T follicular helper cell (primary cell): ENCODE data around the gene RFXAP.
A peak's percentile ranks its signal among the peaks of the same experiment; 100 is the strongest.
"Not testable (repeated sequence)": the region's sequence is repeated elsewhere in the genome, so short reads cannot be mapped to it uniquely, and the experiment has no call there.

Source experiments
- DNase-seq: peaks from one replicate; pipeline ENCODE4 v3.0.0-alpha.2; 2020; ENCODE audit warnings: low read depth
- total RNA-seq, 2 experiments: gene quantifications; one replicate each; lab custom pipeline; 2026; lab: John Stamatoyannopoulos, UW

Gene RFXAP
- 5.5 to 8.2 reads per million in 2 experiments for total RNA-seq

- DNase-seq: peak; percentile 87
Measured at GRCh38 chr13:36818804-36819738, at the start of gene RFXAP. RFXAP (plus strand) TSS chr13:36819222; CDS start chr13:36819358, 136 bp downstream.

DNA sequence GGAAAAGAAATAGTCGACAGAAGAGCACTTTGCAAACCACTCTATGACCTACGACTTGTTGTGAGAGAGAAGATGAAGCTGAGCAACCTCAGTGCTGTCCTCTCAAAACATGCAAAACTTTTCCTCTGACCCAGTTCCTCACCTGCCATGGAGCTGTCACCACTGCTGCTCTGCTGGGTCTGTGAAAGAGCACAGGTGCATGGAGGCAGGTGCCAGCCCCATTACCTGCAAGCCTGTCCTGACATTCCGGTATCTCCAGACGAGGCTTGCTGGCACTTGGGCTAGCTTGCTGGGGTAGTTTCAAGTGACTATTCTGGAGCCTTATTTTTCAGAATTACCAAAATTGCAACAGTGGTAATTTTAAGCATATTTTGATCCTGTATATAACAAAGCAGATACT lies 49.5 kb upstream of the RFXAP start:
- DNase-seq: no peak

- DNase-seq: no peak
Measured at GRCh38 chr13:36770741-36771140, 48.3 kb upstream of the RFXAP start.

GRCh38 chr13:36772853-36773252 lies 46.2 kb upstream of the RFXAP start:
- no peak for DNase-seq

- DNase-seq: no peak
Measured at GRCh38 chr13:36774931-36775330, 44.1 kb upstream of the RFXAP start.

GRCh38 chr13:36776175-36776574 lies 42.8 kb upstream of the RFXAP start:
- DNase-seq: no peak

DNA sequence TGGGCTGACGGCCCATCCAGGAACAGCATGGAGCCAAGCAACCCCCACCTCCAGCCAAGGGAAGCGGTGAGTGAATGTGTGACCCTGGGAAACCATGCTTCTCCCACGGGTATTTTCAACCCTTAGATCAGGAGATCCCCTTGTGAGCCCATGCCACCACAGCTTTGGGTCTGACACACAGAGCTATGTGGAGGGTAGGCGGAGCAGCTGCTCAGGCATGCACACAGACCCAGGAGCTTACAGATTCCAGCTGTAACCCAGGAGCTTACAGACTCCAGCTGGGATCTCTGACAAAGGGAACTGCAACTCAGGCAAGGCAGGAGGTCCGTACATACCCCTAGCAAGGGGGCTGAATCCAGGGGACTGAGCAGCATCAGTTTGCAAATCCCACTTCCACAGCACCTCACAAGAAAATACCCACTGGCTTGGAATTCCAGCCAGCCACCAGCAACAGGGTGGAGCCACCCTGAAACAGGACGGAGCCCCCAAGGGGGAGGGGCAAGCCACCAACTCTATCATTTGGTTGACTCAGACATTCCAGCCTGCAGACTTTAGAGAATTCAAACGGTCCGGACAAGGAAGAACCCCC lies 40.8 kb upstream of the RFXAP start:
- DNase-seq: no peak

GRCh38 chr13:36783890-36784289 lies 35.1 kb upstream of the RFXAP start:
- no peak for DNase-seq

GRCh38 chr13:36786175-36786574 lies 32.8 kb upstream of the RFXAP start:
- not testable (repeated sequence) for DNase-seq

GRCh38 chr13:36787181-36787580 lies 31.8 kb upstream of the RFXAP start:
- no peak for DNase-seq

GRCh38 chr13:36788276-36788675 lies 30.7 kb upstream of the RFXAP start:
- DNase-seq: no peak

DNA sequence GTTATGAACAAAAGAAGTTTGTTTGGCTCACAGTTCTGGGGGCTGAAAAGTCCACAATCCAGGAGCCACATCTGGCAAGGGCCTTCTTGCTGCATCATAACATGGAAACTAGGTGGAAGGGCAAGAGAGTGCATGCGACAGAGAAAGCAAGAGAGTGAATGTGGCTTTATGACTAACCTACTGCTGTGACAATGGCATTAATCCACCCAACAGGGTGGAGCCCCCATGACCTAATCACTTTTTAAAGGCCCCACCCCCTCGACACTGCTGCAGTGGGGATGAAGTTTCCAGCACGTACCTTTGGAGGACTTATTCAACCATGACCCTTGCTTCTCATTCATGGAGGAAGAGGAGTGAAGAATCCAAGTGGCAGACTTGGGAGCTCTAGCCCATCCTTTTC lies 30.0 kb upstream of the RFXAP start:
- DNase-seq: no peak

- DNase-seq: no peak
Measured at GRCh38 chr13:36789730-36790129, 29.3 kb upstream of the RFXAP start.

GRCh38 chr13:36794706-36795105 lies 24.3 kb upstream of the RFXAP start:
- no peak for DNase-seq

DNA sequence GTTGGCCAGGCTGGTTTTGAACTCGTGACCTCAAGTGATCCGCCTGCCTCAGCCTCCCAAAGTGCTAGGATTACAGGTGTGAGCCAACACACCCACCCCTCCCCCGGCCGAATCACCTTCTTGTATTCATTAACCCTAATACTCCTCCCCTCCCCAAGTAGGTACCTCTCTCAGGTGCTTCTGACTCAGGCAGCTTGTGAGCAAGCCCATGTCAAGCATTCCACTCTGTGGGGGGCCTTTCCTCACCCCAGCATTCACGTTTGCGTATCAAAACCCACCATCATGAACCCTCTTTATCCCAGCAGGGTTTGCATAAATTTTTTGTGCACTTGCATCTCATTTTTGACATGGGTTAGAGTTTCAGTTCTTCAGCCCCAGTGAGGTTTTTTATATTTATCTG lies 23.6 kb upstream of the RFXAP start:
- DNase-seq: no peak

DNA sequence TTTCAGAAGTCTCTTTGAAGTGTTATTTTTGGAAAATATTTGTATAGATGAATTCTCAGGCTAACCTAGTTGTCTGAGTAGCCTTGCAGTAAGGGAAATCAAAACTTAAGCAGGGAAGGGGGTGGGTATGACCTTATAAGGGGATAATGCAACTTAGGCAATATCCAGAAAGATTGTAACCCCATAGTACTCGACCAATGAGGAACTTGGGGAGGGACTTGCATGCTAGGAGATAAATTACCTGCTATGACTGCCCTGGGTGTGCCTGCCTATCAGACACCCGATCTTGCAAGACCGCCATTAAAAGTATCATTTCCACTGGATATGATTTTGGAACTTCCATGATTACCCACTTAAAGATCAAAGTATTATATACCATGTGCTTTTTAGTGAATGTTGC lies 23.0 kb upstream of the RFXAP start:
- DNase-seq: no peak

DNA sequence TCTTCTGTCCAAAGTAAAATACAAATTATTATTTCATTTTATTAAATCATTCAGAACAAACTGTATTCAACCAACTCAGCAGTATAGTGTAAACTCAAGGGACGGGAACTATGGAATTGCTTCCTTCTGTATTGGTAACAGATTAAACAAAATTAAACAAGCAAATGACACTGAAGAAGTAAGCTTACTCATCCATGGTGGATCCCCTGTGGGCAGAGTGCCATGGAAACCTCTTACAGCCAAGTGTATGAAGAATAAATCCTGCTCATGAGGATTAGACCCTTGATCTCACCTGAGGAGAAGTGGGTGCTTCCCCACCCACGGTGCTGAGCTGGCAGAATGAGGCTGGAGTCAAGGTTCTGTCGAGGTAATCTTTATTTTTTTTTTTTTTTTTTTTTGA lies 18.0 kb upstream of the RFXAP start:
- DNase-seq: no peak

DNA sequence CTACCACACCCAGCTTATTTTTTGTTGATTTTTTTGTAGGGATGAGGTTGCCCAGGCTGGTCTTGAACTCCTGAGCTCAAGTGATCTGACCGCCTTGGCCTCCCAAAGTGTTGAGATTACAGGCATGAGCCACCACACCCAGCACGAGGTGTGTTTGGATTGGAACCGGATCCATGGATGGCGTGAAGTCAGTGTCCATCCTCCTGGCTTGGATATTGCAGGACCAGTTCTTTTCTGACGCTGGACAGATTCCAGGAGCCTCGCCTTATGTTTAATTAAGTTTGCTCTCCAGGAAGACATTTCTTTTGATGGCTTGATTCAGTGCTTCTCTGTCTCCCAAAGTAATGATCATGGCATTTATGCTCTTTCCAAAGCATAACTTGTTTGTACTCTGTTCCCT lies 14.4 kb upstream of the RFXAP start:
- no peak for DNase-seq

GRCh38 chr13:36806102-36806501 lies 12.9 kb upstream of the RFXAP start:
- DNase-seq: no peak

- DNase-seq: no peak
Measured at GRCh38 chr13:36807616-36808015, 11.4 kb upstream of the RFXAP start.

GRCh38 chr13:36813225-36813624 lies 5.8 kb upstream of the RFXAP start:
- DNase-seq: no peak

GRCh38 chr13:36814465-36814864 lies 4.6 kb upstream of the RFXAP start:
- DNase-seq: no peak

- no peak for DNase-seq
Measured at GRCh38 chr13:36815062-36815461, 4.0 kb upstream of the RFXAP start.
